Endothelial cell (in vitro differentiated cells): ENCODE results near the gene ZNF320. TPM values are rescaled to one million over a fixed set of nuclear protein-coding genes. Genes with fewer than 3 reads are reported as not detected.
"Not testable (repeated sequence)": the region's sequence is repeated elsewhere in the genome, so short reads cannot be mapped to it uniquely, and the experiment has no call there.

Source experiments
- DNase-seq: peaks from one replicate; pipeline ENCODE4 v3.0.0; 2021; ENCODE audit warnings: low spot score
- H3K27ac Mint-ChIP-seq: one replicate; pipeline ENCODE4 v1.8.0; 2021; ENCODE audit warnings: mixed read lengths, inconsistent platforms; ENCODE audit not compliant: unreplicated experiment
- H3K27me3 Mint-ChIP-seq: one replicate; pipeline ENCODE4 v1.8.0; 2021; ENCODE audit warnings: mild to moderate bottlenecking, moderate library complexity, mixed read lengths, inconsistent platforms; ENCODE audit not compliant: unreplicated experiment
- H3K36me3 Mint-ChIP-seq: one replicate; pipeline ENCODE4 v1.8.0; 2021; ENCODE audit warnings: mild to moderate bottlenecking, low read depth, mixed read lengths, inconsistent platforms; ENCODE audit not compliant: unreplicated experiment
- H3K4me1 Mint-ChIP-seq: one replicate; pipeline ENCODE4 v1.8.0; 2021; ENCODE audit warnings: mild to moderate bottlenecking, mixed read lengths, inconsistent platforms; ENCODE audit not compliant: unreplicated experiment
- H3K4me3 Mint-ChIP-seq: one replicate; pipeline ENCODE4 v1.8.0; 2021; ENCODE audit warnings: mild to moderate bottlenecking, mixed read lengths, inconsistent platforms; ENCODE audit not compliant: unreplicated experiment
- H3K9me3 Mint-ChIP-seq: one replicate; pipeline ENCODE4 v1.8.0; 2021; ENCODE audit warnings: mixed read lengths, inconsistent platforms; ENCODE audit not compliant: unreplicated experiment
- total RNA-seq: library from RNA; stranded (reverse); fragmentation: NEBNext Ultra II Directional; extraction: Animal tissue kit (Norgen Biotek cat#: 25700); gene quantifications from one replicate; pipeline ENCODE4 v1.2.1, GENCODE V29; 2021; ENCODE audit not compliant: unreplicated experiment
- TF ChIP-seq, protein P1 (sequence below): fragments of 200-600 bp; sonication (generic); IDR thresholded peaks from one replicate; pipeline ENCODE4 v1.5.0; 2021; ENCODE audit warnings: antibody characterized with exemption; ENCODE audit not compliant: unreplicated experiment

ZNF320 gene
- total RNA-seq, 1 donor from 2014 or later: 34.7 TPM

DNA sequence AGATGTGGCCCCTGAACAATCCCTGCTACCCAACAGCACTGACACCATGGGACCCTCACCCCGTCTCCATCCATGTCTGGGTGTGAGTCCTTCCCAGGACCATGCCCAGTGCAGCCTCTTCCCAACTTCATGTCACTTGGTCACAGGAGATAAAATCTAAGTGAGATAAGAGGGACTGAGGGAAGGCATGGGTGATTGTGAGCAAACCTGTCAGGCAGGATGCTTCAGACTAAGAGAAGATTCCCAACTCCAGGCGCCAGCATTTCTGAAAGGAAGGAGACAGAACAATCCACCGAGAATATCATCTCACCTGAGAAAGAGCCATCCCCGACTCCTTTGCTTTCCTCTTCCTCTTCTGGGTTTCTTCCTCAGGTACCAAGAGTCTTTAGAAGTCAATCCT, 7.5 kb downstream of the ZNF320 start:
- TF ChIP-seq, protein P1, sequence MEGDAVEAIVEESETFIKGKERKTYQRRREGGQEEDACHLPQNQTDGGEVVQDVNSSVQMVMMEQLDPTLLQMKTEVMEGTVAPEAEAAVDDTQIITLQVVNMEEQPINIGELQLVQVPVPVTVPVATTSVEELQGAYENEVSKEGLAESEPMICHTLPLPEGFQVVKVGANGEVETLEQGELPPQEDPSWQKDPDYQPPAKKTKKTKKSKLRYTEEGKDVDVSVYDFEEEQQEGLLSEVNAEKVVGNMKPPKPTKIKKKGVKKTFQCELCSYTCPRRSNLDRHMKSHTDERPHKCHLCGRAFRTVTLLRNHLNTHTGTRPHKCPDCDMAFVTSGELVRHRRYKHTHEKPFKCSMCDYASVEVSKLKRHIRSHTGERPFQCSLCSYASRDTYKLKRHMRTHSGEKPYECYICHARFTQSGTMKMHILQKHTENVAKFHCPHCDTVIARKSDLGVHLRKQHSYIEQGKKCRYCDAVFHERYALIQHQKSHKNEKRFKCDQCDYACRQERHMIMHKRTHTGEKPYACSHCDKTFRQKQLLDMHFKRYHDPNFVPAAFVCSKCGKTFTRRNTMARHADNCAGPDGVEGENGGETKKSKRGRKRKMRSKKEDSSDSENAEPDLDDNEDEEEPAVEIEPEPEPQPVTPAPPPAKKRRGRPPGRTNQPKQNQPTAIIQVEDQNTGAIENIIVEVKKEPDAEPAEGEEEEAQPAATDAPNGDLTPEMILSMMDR: no peak
- Mint-ChIP-seq H3K36me3 (peaks cover 50% of the 10 kb centered on the region), H3K4me1 (peaks cover 14% of the 10 kb centered on the region), H3K9me3 (no peaks in the 10 kb centered on the region), H3K4me3 (peak overlapping the region; percentile 32), H3K27me3 (peaks cover 2% of the 10 kb centered on the region), H3K27ac (no peak overlapping the region)
- DNase-seq: no peak

DNA sequence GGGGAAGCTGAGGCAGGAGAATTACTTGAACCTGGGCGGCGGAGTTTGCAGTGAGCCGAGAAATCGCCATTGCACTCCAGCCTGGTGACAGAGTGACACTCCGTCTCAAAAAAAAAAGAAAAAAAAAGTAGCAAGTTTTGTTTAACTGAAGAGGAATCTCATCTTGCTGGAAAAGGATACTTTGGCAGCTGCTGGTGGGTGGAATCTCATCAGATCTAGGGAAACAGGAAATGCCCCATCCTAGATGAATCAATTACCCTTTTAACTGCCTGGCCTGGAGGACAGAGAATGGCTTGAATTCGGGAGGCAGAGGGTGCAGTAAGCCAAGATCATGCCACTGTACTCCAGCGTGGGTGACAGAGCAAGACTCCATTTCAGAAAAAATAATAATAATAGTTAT, 8.4 kb downstream of the ZNF320 start:
- Mint-ChIP-seq H3K36me3 (peaks cover 58% of the 10 kb centered on the region), H3K27ac (no peak overlapping the region), H3K9me3 (no peaks in the 10 kb centered on the region), H3K4me3 (no peak overlapping the region), H3K27me3 (peaks cover 3% of the 10 kb centered on the region), H3K4me1 (peaks cover 14% of the 10 kb centered on the region)
- no peak for DNase-seq
- TF ChIP-seq, protein P1: no peak

DNA sequence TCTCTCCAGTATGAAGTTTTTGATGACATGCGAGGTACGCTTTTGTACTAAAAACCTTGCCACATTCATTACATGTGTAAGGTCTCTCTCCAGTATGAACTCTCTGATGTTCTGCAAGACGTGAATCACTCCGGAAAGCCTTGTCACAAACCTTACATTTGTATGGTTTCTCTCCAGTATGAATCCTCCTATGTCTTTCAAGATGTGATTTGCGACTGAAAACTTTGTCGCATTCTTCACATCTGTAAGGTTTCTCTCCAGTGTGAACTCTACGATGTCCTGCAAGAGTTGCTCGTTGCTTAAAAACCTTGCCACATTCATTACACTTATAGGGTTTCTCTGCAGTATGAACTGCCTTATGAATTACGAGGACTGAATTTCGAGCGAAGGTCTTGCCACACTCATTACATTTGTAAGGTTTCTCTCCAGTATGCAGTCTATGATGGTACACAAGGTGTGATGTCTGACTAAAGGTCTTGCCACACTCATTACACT, 16.5 kb downstream of the ZNF320 start:
- H3K9me3 Mint-ChIP-seq: no peaks in the 10 kb centered on the region

GRCh38 chr19:52872996-52873395, 24.4 kb downstream of the ZNF320 start:
- H3K36me3 Mint-ChIP-seq, H3K9me3 Mint-ChIP-seq, H3K27ac Mint-ChIP-seq, H3K4me1 Mint-ChIP-seq, H3K27me3 Mint-ChIP-seq, H3K4me3 Mint-ChIP-seq, DNase-seq: not testable (repeated sequence)

More for the DNA sequence above, 16.5 kb downstream of the ZNF320 start:
- TF ChIP-seq, protein P1: no peak
- no peak for DNase-seq
- peaks cover 64% of the 10 kb centered on the region for H3K36me3 Mint-ChIP-seq
- no peaks in the 10 kb centered on the region for H3K4me1 Mint-ChIP-seq
- peaks cover 4% of the 10 kb centered on the region for H3K27me3 Mint-ChIP-seq
- H3K4me3 Mint-ChIP-seq: peak overlapping the region; percentile 38
- no peak overlapping the region for H3K27ac Mint-ChIP-seq

GRCh38 chr19:52871466-52871865, 26.0 kb downstream of the ZNF320 start:
- Mint-ChIP-seq H3K4me1 (peaks cover 2% of the 10 kb centered on the region), H3K9me3 (no peaks in the 10 kb centered on the region), H3K27ac (no peak overlapping the region), H3K36me3 (peaks cover 4% of the 10 kb centered on the region), H3K4me3 (no peak overlapping the region), H3K27me3 (peaks cover 2% of the 10 kb centered on the region)
- TF ChIP-seq, protein P1: no peak
- no peak for DNase-seq

DNA sequence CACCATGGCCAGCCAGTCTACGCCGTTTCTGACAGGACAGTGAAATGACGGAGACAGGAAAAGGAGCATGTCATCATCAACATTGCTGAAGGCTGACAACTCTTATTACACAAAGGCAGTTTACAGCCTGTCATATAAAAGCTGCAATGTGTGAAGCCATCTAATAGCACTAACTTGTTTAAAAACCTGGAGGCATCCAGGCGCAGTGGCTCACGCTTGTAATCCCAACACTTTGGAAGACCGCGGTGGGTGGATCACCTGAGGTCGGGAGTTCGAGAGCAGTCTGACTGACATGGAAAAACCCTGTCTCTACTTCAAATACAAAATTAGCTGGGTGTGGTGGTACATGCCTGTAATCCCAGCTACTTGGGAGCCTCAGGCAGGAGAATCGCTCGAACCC, 29.4 kb downstream of the ZNF320 start:
- H3K27ac Mint-ChIP-seq, H3K27me3 Mint-ChIP-seq, DNase-seq, H3K4me1 Mint-ChIP-seq, H3K4me3 Mint-ChIP-seq, H3K36me3 Mint-ChIP-seq, H3K9me3 Mint-ChIP-seq: not testable (repeated sequence)
